Thoracic aorta (tissue), 2 donors: Measurements from ENCODE around the gene GSG1L2. TPM values are rescaled to one million over a fixed set of nuclear protein-coding genes. Genes with fewer than 3 reads are reported as not detected.

Experiments
- ATAC-seq: fragments of 150-250 bp; one replicate; pipeline ENCODE4 v1.8.0; 2017; ENCODE audit warnings: low read depth; ENCODE audit not compliant: insufficient number of reproducible peaks, low FRiP score
- DNase-seq: peaks from one replicate; pipeline ENCODE4 v3.0.0-alpha.2; 2020; ENCODE audit warnings: low spot score
- H3K27ac ChIP-seq, 2 donors: fragments of 200-600 bp; sonication (generic); 1 replicate in 1 of 2; 2 replicates in 1 of 2; pipeline ENCODE4 v1.5.1; 2016; ENCODE audit warnings: mild to moderate bottlenecking in 2 of 2, moderate library complexity in 2 of 2
- H3K27me3 ChIP-seq: fragments of 200-600 bp; sonication (generic); replicated peaks from 2 replicates; pipeline ENCODE4 v1.6.0; 2016; ENCODE audit warnings: mild to moderate bottlenecking; ENCODE audit not compliant: insufficient read depth
- H3K36me3 ChIP-seq: fragments of 200-600 bp; sonication (generic); one replicate; pipeline ENCODE4 v1.5.1; 2016
- H3K4me1 ChIP-seq, 2 donors: fragments of 200-600 bp; sonication (generic); 1 replicate in 1 of 2; 2 replicates in 1 of 2; pipeline versions ENCODE4 v1.5.1 to v1.6.0; 2016; ENCODE audit warnings: low read depth in 2 of 2, mild to moderate bottlenecking in 1 of 2; ENCODE audit not compliant: control insufficient read depth in 1 of 2
- H3K4me3 ChIP-seq: fragments of 200-600 bp; sonication (generic); 2 replicates; pipeline ENCODE4 v1.5.1; 2016; ENCODE audit warnings: mild to moderate bottlenecking
- H3K9me3 ChIP-seq: fragments of 200-600 bp; sonication (generic); 2 replicates; pipeline ENCODE4 v1.5.1; 2016
- CTCF ChIP-seq: fragments of 200-600 bp; sonication (generic); IDR thresholded peaks from one replicate; pipeline ENCODE4 v1.5.1; 2019; ENCODE audit warnings: antibody characterized with exemption
- total RNA-seq, 2 donors: library from RNA; depleted of rRNA; stranded (reverse); fragments of >200 nt; gene quantifications; one replicate each; pipeline versions ENCODE4 v1.1.0 to v1.2.3, GENCODE V29; 2016

The GSG1L2 gene
- total RNA-seq, 2 donors from 2014 or later: not detected

GRCh38 chr17:9763643-9764042 lies 58.2 kb downstream of the GSG1L2 start:
- TF ChIP-seq CTCF: no peak
- Histone ChIP-seq H3K9me3 (no peaks in the 10 kb centered on the region), H3K36me3 (no peaks in the 10 kb centered on the region), H3K27ac (no peak overlapping the region), H3K4me1 (no peaks in the 10 kb centered on the region), H3K27me3 (no peaks in the 10 kb centered on the region), H3K4me3 (no peak overlapping the region)
- ATAC-seq (no peak), DNase-seq (no peak)

GRCh38 chr17:9760266-9760665 lies 61.6 kb downstream of the GSG1L2 start:
- Histone ChIP-seq H3K27me3 (no peaks in the 10 kb centered on the region), H3K9me3 (no peaks in the 10 kb centered on the region), H3K27ac (no peak overlapping the region), H3K36me3 (no peaks in the 10 kb centered on the region), H3K4me3 (no peak overlapping the region), H3K4me1 (no peaks in the 10 kb centered on the region)
- ATAC-seq (no peak), DNase-seq (no peak)
- TF ChIP-seq CTCF: no peak

GRCh38 chr17:9755083-9755482 lies 66.8 kb downstream of the GSG1L2 start:
- no peak overlapping the region for H3K4me3 ChIP-seq
- H3K36me3 ChIP-seq: no peaks in the 10 kb centered on the region
- no peak overlapping the region for H3K27ac ChIP-seq
- no peak for TF ChIP-seq CTCF
- no peaks in the 10 kb centered on the region for H3K9me3 ChIP-seq
- no peak for DNase-seq
- no peaks in the 10 kb centered on the region for H3K4me1 ChIP-seq
- no peaks in the 10 kb centered on the region for H3K27me3 ChIP-seq
- no peak for ATAC-seq

Other genes with a start within 250 kb of the GSG1L2 start
- 10 to 100 TPM; 93.9 to 99.8 TPM for gene STX8, start 246.3 kb downstream of the GSG1L2 start, total RNA-seq
- not detected for gene CFAP52, start 245.4 kb downstream of the GSG1L2 start, total RNA-seq
- gene USP43, start 176.6 kb downstream of the GSG1L2 start, total RNA-seq: under 1 TPM in 1 of 2 donors, not detected in 1; 0.21 TPM
- not detected for gene DHRS7C, start 30.5 kb downstream of the GSG1L2 start, total RNA-seq
- gene GLP2R, start 3.8 kb upstream of the GSG1L2 start, total RNA-seq: 1 to 10 TPM in 1 of 2 donors, not detected in 1; 2.3 TPM
- gene RCVRN, start 83.2 kb upstream of the GSG1L2 start, total RNA-seq: under 1 TPM in 1 of 2 donors, not detected in 1; 0.14 TPM